ENCODE results near the gene CAPN13. TPM values are rescaled to one million over a fixed set of nuclear protein-coding genes. Genes with fewer than 3 reads are reported as not detected.

CAPN13 gene
- total and polyA plus RNA-seq, 2 experiments from 2014 or later, result 0.50 to 0.94 TPM

GRCh38 chr2:30809938-30810337 is 2.7 kb upstream of the CAPN13 start:
- H3K9me3 Mint-ChIP-seq, result peaks cover 6% of the 10 kb centered on the region; the same call in 1 of the 3 replicates
- Histone ChIP-seq H3K4me1 (ENCODE audit: insufficient read depth) (no peaks in the 10 kb centered on the region), H3K4me3 (no peak overlapping the region), H4K20me1 (replicated peaks; ENCODE audit: insufficient read depth) (no peaks in the 10 kb centered on the region), H3K79me2 (replicated peaks; ENCODE audit: insufficient read depth) (no peaks in the 10 kb centered on the region), H3K4me2 (no peak overlapping the region), H3K9me2 (ENCODE audit: insufficient read depth) (peaks cover 10% of the 10 kb centered on the region; the same call in 1 of the 2 replicates), H2AFZ (no peak overlapping the region), H3K27ac (ENCODE audit: low read depth) (no peak overlapping the region), H3K36me3 (ENCODE audit: insufficient read depth) (no peaks in the 10 kb centered on the region), H3K27me3 (ENCODE audit: insufficient read depth) (no peaks in the 10 kb centered on the region), H3F3A (replicated peaks; ENCODE audit: low read depth) (no peaks in the 10 kb centered on the region)
- DNase-seq (ENCODE audit: low spot score), result no peak
- ATAC-seq, result no peak
- H3K4me3 Mint-ChIP-seq, result no peak overlapping the region
- no peak overlapping the region for H3K27ac Mint-ChIP-seq
- no peak for TF ChIP-seq EZH2 (IDR thresholded peaks at IDR 0.05; ENCODE audit: low read depth, unreplicated experiment)
- no peak for TF ChIP-seq CREB1 (CRISPR knock-in tag; IDR thresholded peaks at IDR 0.05; ENCODE audit: low read depth)
- no peak for TF ChIP-seq STAT1 (IDR thresholded peaks at IDR 0.05; ENCODE audit: unreplicated experiment)
- TF ChIP-seq ZNF331 (CRISPR knock-in tag; IDR thresholded peaks at IDR 0.05; ENCODE audit: low read depth), result no peak
- no peak for TF ChIP-seq ZNF462 (CRISPR knock-in tag; IDR thresholded peaks at IDR 0.05)
- no peak for TF ChIP-seq REST (IDR thresholded peaks at IDR 0.05; ENCODE audit: unreplicated experiment)
- TF ChIP-seq ETS1 (IDR thresholded peaks at IDR 0.05), result no peak
- TF ChIP-seq EZH2phosphoT487 (IDR thresholded peaks at IDR 0.05; ENCODE audit: unreplicated experiment), result no peak
- no peak for TF ChIP-seq JUNB (IDR thresholded peaks at IDR 0.05; ENCODE audit: unreplicated experiment)
- TF ChIP-seq CTCF (conservative IDR thresholded peaks at IDR 0.05; ENCODE audit: low read depth in 2 of 2), result no peak
- no peak for TF ChIP-seq POLR2AphosphoS5 (IDR thresholded peaks at IDR 0.05; ENCODE audit: low read depth)
- TF ChIP-seq NANOG (IDR thresholded peaks at IDR 0.05; ENCODE audit: borderline replicate concordance), result no peak
- TF ChIP-seq ZNF114 (CRISPR knock-in tag; IDR thresholded peaks at IDR 0.05), result no peak
- H3K27me3 Mint-ChIP-seq (ENCODE audit: insufficient read depth, low read depth, poor library complexity), result peaks cover 2% of the 10 kb centered on the region
- peaks cover 13% of the 10 kb centered on the region for H3K4me1 Mint-ChIP-seq
- no peaks in the 10 kb centered on the region; the same call in 2 of the 3 replicates for H3K36me3 Mint-ChIP-seq (ENCODE audit: low read depth)
